Body of pancreas (tissue), 4 donors: ENCODE data around the gene MYMX.

Experiments used
- CTCF ChIP-seq, 7 experiments: fragments of 450-650 bp in 4 of 7; fragments of 200-600 bp in 3 of 7; sonication (generic) in 3 of 7; IDR thresholded peaks; one replicate each; pipeline ENCODE4 v1.5.1; 2016 to 2019; ENCODE audit warnings: antibody characterized with exemption in 7 of 7
- POLR2A ChIP-seq, 3 donors: fragments of 450-650 bp; IDR thresholded peaks; one replicate each; pipeline ENCODE4 v1.6.1; 2016; ENCODE audit warnings: antibody characterized with exemption in 3 of 3, mild to moderate bottlenecking in 2 of 3

- TF ChIP-seq CTCF (IDR thresholded peaks at IDR 0.05) (no peak), POLR2A (IDR thresholded peaks at IDR 0.05) (no peak)
These were observed 42.2 kb downstream of the MYMX start for GRCh38 chr6:44258921-44259320.
